ENCODE measurements around the gene RIMS3. TPM values are rescaled to one million over a fixed set of nuclear protein-coding genes. Genes with fewer than 3 reads are reported as not detected.
A peak's percentile ranks its signal among the peaks of the same experiment; 100 is the strongest.

The RIMS3 gene
- total RNA-seq, 1 donor from 2014 or later: 4.2 TPM

GRCh38 chr1:40691538-40692428 lies 26.3 kb upstream of the RIMS3 start, which contains the start of gene NFYC:
Gene NFYC, plus strand, starts transcription at chr1:40691704. Its CDS starts 47,140 bp downstream, at chr1:40738844.
- peak; percentile 80 for DNase-seq (ENCODE audit: low read depth)
- TF ChIP-seq CTCF (conservative IDR thresholded peaks at IDR 0.05; ENCODE audit: low read depth, low read length): no peak
- peak within 1 kb of the TSS; percentile 84 for H3K4me3 ChIP-seq (ENCODE audit: low read depth, low read length)

GRCh38 chr1:40690771-40691537 lies 25.5 kb upstream of the RIMS3 start:
- no peak for TF ChIP-seq CTCF (conservative IDR thresholded peaks at IDR 0.05; ENCODE audit: low read depth, low read length)
- DNase-seq (ENCODE audit: low read depth): no peak
- H3K4me3 ChIP-seq (ENCODE audit: low read depth, low read length): peak overlapping the region; percentile 84

GRCh38 chr1:40689737-40690136 lies 24.3 kb upstream of the RIMS3 start:
- no peak for DNase-seq (ENCODE audit: low read depth)
- no peak for TF ChIP-seq CTCF (conservative IDR thresholded peaks at IDR 0.05; ENCODE audit: low read depth, low read length)

GRCh38 chr1:40687661-40688060 lies 22.2 kb upstream of the RIMS3 start:
- no peak overlapping the region for H3K4me3 ChIP-seq (ENCODE audit: low read depth, low read length)
- TF ChIP-seq CTCF (conservative IDR thresholded peaks at IDR 0.05; ENCODE audit: low read depth, low read length): no peak
- DNase-seq (ENCODE audit: low read depth): no peak

More at GRCh38 chr1:40689737-40690136, 24.3 kb upstream of the RIMS3 start:
- H3K4me3 ChIP-seq (ENCODE audit: low read depth, low read length): no peak overlapping the region

- no peak overlapping the region for H3K4me3 ChIP-seq (ENCODE audit: low read depth, low read length)
- DNase-seq (ENCODE audit: low read depth): no peak
- TF ChIP-seq CTCF (conservative IDR thresholded peaks at IDR 0.05; ENCODE audit: low read depth, low read length): no peak
Observed at GRCh38 chr1:40687059-40687458, 21.6 kb upstream of the RIMS3 start.

- no peak for DNase-seq (ENCODE audit: low read depth)
- TF ChIP-seq CTCF (conservative IDR thresholded peaks at IDR 0.05; ENCODE audit: low read depth, low read length): no peak
- no peak overlapping the region for H3K4me3 ChIP-seq (ENCODE audit: low read depth, low read length)
Observed at GRCh38 chr1:40684669-40685068, 19.2 kb upstream of the RIMS3 start.
